Smooth muscle cell (in vitro differentiated cells): ENCODE results near the gene NF1. TPM values are rescaled to one million over a fixed set of nuclear protein-coding genes. Genes with fewer than 3 reads are reported as not detected.

Experiments used
- DNase-seq: peaks from one replicate; lab custom pipeline; 2025; ENCODE audit not compliant: unreplicated experiment; lab: John Stamatoyannopoulos, UW
- H2AFZ ChIP-seq: fragments of 200-600 bp; sonication (generic); 2 replicates; pipeline ENCODE4 v1.6.0; 2016; ENCODE audit warnings: antibody characterized with exemption, low read depth, mild to moderate bottlenecking
- H3F3A ChIP-seq: fragments of 200-600 bp; sonication (generic); 2 replicates; pipeline ENCODE4 v1.6.0; 2017; ENCODE audit warnings: antibody characterized with exemption, low read depth
- H3K27ac ChIP-seq: fragments of 200-600 bp; sonication (generic); 2 replicates; pipeline ENCODE4 v1.5.1; 2016; ENCODE audit warnings: low read depth, mild to moderate bottlenecking
- H3K27me3 ChIP-seq: fragments of 200-600 bp; sonication (generic); 2 replicates; pipeline ENCODE4 v1.6.1; 2016; ENCODE audit warnings: low read depth, mild to moderate bottlenecking
- H3K36me3 ChIP-seq: fragments of 200-600 bp; sonication (generic); 2 replicates; pipeline ENCODE4 v1.5.1; 2016; ENCODE audit warnings: low read depth
- H3K4me1 ChIP-seq: fragments of 200-600 bp; sonication (generic); 2 replicates; pipeline ENCODE4 v1.5.1; 2016; ENCODE audit warnings: low read depth
- H3K4me2 ChIP-seq: fragments of 200-600 bp; sonication (generic); 2 replicates; pipeline ENCODE4 v1.6.0; 2016; ENCODE audit warnings: mild to moderate bottlenecking
- H3K4me3 ChIP-seq: fragments of 200-600 bp; sonication (generic); 2 replicates; pipeline ENCODE4 v1.5.1; 2016; ENCODE audit warnings: mild to moderate bottlenecking
- H3K79me2 ChIP-seq: fragments of 200-600 bp; sonication (generic); 2 replicates; pipeline ENCODE4 v1.6.0; 2016; ENCODE audit warnings: low read depth, mild to moderate bottlenecking
- H3K9ac ChIP-seq: fragments of 200-600 bp; sonication (generic); 2 replicates; pipeline ENCODE4 v1.6.0; 2016; ENCODE audit warnings: low read depth
- H3K9me3 ChIP-seq: fragments of 200-600 bp; sonication (generic); replicated peaks from 2 replicates; pipeline ENCODE4 v1.5.1; 2016; ENCODE audit warnings: low read depth
- H4K20me1 ChIP-seq: fragments of 200-600 bp; sonication (generic); 2 replicates; pipeline ENCODE4 v1.6.0; 2016; ENCODE audit warnings: low read depth
- WGBS: methylation state at CpG from one replicate; pipeline ENCODE4 v1.1.7; 2016; ENCODE audit warnings: low lambda C conversion rate; 5-methylcytosine and 5-hydroxymethylcytosine counted together
- polyA plus RNA-seq: library from polyadenylated mRNA; unstranded; fragments of >200 nt; fragmentation: Nextera tagmentation; extraction: Ambion mirVana; gene quantifications from 2 replicates; pipeline ENCODE4 v1.2.1, GENCODE V29; 2016
- total RNA-seq: library from RNA; depleted of rRNA; stranded (reverse); fragments of >200 nt; gene quantifications from 2 replicates; pipeline ENCODE4 v1.2.3, GENCODE V29; 2014
- TF ChIP-seq, protein P1 (sequence below): fragments of 200-600 bp; sonication (generic); IDR thresholded peaks from 2 replicates; pipeline ENCODE4 v1.5.1; 2017; ENCODE audit warnings: borderline replicate concordance, mild to moderate bottlenecking, antibody characterized with exemption; ENCODE audit not compliant: insufficient read depth, poor library complexity, severe bottlenecking

Gene NF1
- total and polyA plus RNA-seq, 2 experiments from 2014 or later, result 7.6 to 74.3 TPM

DNA sequence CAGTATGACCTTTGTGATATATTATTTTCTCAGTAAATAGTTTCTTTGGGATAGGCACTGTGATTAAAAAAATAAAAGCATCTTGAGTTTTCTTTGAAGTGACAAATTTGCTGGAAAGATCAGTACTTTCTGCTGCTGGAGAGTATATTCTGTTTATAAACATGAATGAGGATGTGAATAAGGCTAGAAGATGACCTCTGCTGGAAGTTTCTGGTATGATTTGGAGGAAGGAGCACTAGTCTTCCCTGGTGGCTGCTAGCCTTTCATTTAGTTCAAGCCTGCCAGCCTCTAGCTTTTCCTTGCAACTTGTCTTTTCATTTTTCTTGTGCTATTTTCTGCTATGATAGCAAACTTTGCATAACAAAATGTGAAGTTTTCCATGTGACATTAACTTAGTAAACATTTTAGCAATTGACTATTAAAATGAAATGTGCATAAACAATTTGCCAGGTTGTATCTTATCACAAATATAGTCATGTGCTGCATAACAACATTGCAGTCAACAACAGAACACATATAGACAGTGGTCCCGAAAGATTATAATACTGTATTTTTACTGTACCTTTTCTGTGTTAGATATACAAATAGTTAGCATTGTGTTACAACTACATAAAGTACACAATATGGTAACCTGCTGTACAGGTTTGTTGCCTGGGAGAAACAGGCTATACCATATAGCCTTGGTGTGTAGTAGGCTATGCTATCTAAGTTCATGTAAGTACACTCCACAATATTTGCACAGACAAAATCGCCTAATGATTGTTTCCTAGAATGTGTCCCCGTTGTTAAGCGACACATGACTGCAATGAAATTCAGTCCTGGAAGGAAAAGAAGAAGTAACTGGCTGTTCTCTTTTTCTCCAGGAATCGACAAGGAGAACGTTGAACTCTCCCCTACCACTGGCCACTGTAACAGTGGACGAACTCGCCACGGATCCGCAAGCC is 278.6 kb downstream of the NF1 start:
- Histone ChIP-seq H3K4me2 (no peak overlapping the region), H3K9me3 (no peaks in the 10 kb centered on the region), H3K9ac (no peak overlapping the region), H4K20me1 (no peaks in the 10 kb centered on the region), H3K79me2 (no peaks in the 10 kb centered on the region), H3K4me3 (no peak overlapping the region), H3K36me3 (no peaks in the 10 kb centered on the region), H3K27ac (no peak overlapping the region), H3F3A (peaks cover 4% of the 10 kb centered on the region), H2AFZ (no peak overlapping the region), H3K4me1 (no peaks in the 10 kb centered on the region), H3K27me3 (no peaks in the 10 kb centered on the region)
- TF ChIP-seq, protein P1, sequence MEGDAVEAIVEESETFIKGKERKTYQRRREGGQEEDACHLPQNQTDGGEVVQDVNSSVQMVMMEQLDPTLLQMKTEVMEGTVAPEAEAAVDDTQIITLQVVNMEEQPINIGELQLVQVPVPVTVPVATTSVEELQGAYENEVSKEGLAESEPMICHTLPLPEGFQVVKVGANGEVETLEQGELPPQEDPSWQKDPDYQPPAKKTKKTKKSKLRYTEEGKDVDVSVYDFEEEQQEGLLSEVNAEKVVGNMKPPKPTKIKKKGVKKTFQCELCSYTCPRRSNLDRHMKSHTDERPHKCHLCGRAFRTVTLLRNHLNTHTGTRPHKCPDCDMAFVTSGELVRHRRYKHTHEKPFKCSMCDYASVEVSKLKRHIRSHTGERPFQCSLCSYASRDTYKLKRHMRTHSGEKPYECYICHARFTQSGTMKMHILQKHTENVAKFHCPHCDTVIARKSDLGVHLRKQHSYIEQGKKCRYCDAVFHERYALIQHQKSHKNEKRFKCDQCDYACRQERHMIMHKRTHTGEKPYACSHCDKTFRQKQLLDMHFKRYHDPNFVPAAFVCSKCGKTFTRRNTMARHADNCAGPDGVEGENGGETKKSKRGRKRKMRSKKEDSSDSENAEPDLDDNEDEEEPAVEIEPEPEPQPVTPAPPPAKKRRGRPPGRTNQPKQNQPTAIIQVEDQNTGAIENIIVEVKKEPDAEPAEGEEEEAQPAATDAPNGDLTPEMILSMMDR, result peak; percentile 49
- WGBS, result 99% methylated on average over 10 of the region's 10 CpGs
- DNase-seq, result no peak

DNA sequence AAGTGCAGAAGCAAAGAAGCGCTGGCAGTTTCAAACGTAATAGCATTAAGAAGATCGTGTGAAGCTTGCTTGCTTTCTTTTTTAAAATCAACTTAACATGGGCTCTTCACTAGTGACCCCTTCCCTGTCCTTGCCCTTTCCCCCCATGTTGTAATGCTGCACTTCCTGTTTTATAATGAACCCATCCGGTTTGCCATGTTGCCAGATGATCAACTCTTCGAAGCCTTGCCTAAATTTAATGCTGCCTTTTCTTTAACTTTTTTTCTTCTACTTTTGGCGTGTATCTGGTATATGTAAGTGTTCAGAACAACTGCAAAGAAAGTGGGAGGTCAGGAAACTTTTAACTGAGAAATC is 279.3 kb downstream of the NF1 start:
- Histone ChIP-seq H3K36me3 (no peaks in the 10 kb centered on the region), H3K4me3 (no peak overlapping the region), H3K9me3 (no peaks in the 10 kb centered on the region), H3K79me2 (no peaks in the 10 kb centered on the region), H4K20me1 (no peaks in the 10 kb centered on the region), H3K4me1 (no peaks in the 10 kb centered on the region), H3F3A (peaks cover 4% of the 10 kb centered on the region), H2AFZ (no peak overlapping the region), H3K27ac (no peak overlapping the region), H3K27me3 (no peaks in the 10 kb centered on the region), H3K9ac (no peak overlapping the region), H3K4me2 (no peak overlapping the region)
- 97% methylated on average over 6 of the region's 6 CpGs for WGBS
- no peak for DNase-seq
- TF ChIP-seq, protein P1, result no peak

DNA sequence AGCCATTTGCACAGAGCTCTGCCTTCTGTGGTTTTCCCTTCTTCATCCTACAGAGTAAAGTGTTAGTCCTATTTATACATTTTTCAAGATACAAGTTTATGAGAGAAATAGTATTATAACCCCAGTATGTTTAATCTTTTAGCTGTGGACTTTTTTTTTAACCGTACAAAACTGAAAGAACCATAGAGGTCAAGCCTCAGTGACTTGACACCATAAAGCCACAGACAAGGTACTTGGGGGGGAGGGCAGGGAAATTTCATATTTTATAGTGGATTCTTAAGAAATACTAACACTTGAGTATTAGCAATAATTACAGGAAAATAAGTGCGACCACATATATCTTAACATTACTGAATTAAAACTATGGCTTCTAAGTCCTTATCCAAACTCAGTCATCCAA is 279.7 kb downstream of the NF1 start:
- no peak overlapping the region for H3K4me2 ChIP-seq
- H4K20me1 ChIP-seq, result no peaks in the 10 kb centered on the region
- TF ChIP-seq, protein P1, result no peak
- WGBS, result 96% methylated on average over 2 of the region's 2 CpGs
- H3K79me2 ChIP-seq, result no peaks in the 10 kb centered on the region
- peaks cover 4% of the 10 kb centered on the region for H3F3A ChIP-seq
- H3K9ac ChIP-seq, result no peak overlapping the region
- no peak overlapping the region for H2AFZ ChIP-seq
- no peak overlapping the region for H3K4me3 ChIP-seq
- no peaks in the 10 kb centered on the region for H3K4me1 ChIP-seq
- no peaks in the 10 kb centered on the region for H3K27me3 ChIP-seq
- H3K9me3 ChIP-seq, result no peaks in the 10 kb centered on the region
- no peak overlapping the region for H3K27ac ChIP-seq
- no peak for DNase-seq
- no peaks in the 10 kb centered on the region for H3K36me3 ChIP-seq

DNA sequence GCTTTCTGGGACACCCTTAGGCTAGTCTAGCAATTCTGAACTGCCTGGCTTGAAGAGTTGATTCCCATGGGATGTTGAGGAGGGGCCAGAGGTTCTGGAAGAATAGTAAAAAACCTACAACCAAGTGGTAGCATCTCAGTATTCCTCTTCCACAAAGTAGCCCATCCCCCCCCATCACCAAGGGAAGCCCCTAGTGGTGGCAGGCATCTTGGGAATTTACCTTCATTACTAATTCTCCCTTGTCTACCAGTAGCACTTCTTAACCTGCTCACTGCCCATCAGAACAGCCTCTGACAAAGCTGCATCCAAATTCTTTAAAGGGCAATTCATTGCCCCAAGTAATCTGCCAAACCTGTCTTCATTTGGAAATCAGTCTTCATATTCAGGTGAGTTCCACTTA is 283.9 kb downstream of the NF1 start:
- H3K9ac ChIP-seq, result no peak overlapping the region
- no peak overlapping the region for H3K27ac ChIP-seq
- H3K4me3 ChIP-seq, result no peak overlapping the region
- H3K36me3 ChIP-seq, result no peaks in the 10 kb centered on the region
- DNase-seq, result no peak
- no peaks in the 10 kb centered on the region for H3K79me2 ChIP-seq
- H3K4me1 ChIP-seq, result no peaks in the 10 kb centered on the region
- no peak overlapping the region for H2AFZ ChIP-seq
- TF ChIP-seq, protein P1, result no peak
- H3F3A ChIP-seq, result no peaks in the 10 kb centered on the region
- H3K9me3 ChIP-seq, result no peaks in the 10 kb centered on the region
- no peak overlapping the region for H3K4me2 ChIP-seq
- no peaks in the 10 kb centered on the region for H3K27me3 ChIP-seq
- no peaks in the 10 kb centered on the region for H4K20me1 ChIP-seq
